K562 (cell line): ENCODE results near the gene MSANTD1. TPM values are rescaled to one million over a fixed set of nuclear protein-coding genes. Genes with fewer than 3 reads are reported as not detected.
A peak's percentile ranks its signal among the peaks of the same experiment; 100 is the strongest.

Experiments
- ARID1B ChIP-seq: fragments of 450-650 bp; IDR thresholded peaks from 2 replicates; pipeline ENCODE4 v1.6.1; 2016; ENCODE audit warnings: antibody characterized with exemption, mild to moderate bottlenecking, inconsistent platforms
- BHLHE40 ChIP-seq: IDR thresholded peaks from 2 replicates; pipeline ENCODE4 v1.6.1; 2011; ENCODE audit warnings: low read length, improper control_type of control experiment
- FOSL1 ChIP-seq: fragments of 200-800 bp; sonication (Bioruptor generic); conservative IDR thresholded peaks from 2 replicates; pipeline ENCODE4 v1.6.1; 2016; ENCODE audit warnings: missing genetic modification characterization, missing compliant biosample characterization
- HOXB6 ChIP-seq: fragments of 250-450 bp; sonication (Bioruptor Pico); IDR thresholded peaks from 2 replicates; pipeline ENCODE4 v1.5.1; 2022; ENCODE audit warnings: mild to moderate bottlenecking, borderline replicate concordance
- KLF6 ChIP-seq: fragments of 250-450 bp; sonication (Bioruptor Pico); IDR thresholded peaks from 2 replicates; pipeline ENCODE4 v1.4.0; 2020; ENCODE audit warnings: mild to moderate bottlenecking, moderate library complexity, borderline replicate concordance
- SMARCA4 ChIP-seq: fragments of 450-650 bp; IDR thresholded peaks from 2 replicates; pipeline ENCODE4 v1.6.1; 2016
- TEAD4 ChIP-seq, 2 experiments: sonication (generic) in 1 of 2; formaldehyde crosslinking in 1 of 2; IDR thresholded peaks; 2 replicates each; pipeline versions ENCODE4 v1.6.1 to v1.8.0; 2012 to 2022; ENCODE audit warnings: borderline replicate concordance in 1 of 2, inconsistent platforms in 1 of 2, low read length in 1 of 2, mild to moderate bottlenecking in 1 of 2, missing genetic modification reagents in 1 of 2
- ZNF778 ChIP-seq: fragments of 450-650 bp; formaldehyde crosslinking; IDR thresholded peaks from 2 replicates; pipeline ENCODE4 v1.4.0; 2020; ENCODE audit warnings: mild to moderate bottlenecking, moderate library complexity
- polyA plus RNA-seq, 8 experiments: library from polyadenylated mRNA; depleted of rRNA in 4 of 8; stranded (reverse) in 5 of 8; unstranded in 3 of 8; fragments of >200 nt; fragmentation: Nextera tagmentation in 2 of 8; fragmentation: Illumina TruSeq in 1 of 8; extraction: Ambion mirVana in 2 of 8; extraction: Trizol in 1 of 8; gene quantifications; 2 replicates each; pipeline versions ENCODE4 v1.2.1 to v1.2.3, GENCODE V29; 2011 to 2014; ENCODE audit warnings: inconsistent platforms in 1 of 8, missing spikeins in 1 of 8
- total RNA-seq, 7 experiments: library from RNA; depleted of rRNA in 6 of 7; stranded (reverse); fragments of >200 nt in 6 of 7; fragmentation: Illumina TruSeq in 2 of 7; extraction: Trizol in 2 of 7; gene quantifications; 2 replicates each; pipeline versions ENCODE4 v1.2.1 to v1.2.3, GENCODE V29; 2011 to 2021; ENCODE audit warnings: low replicate concordance in 1 of 7
- TF ChIP-seq, protein P1 (sequence below), 2 experiments: fragments of 450-650 bp; formaldehyde crosslinking in 1 of 2; IDR thresholded peaks; 2 replicates each; pipeline versions ENCODE4 v1.4.0 to v1.6.1; 2014 to 2020; ENCODE audit warnings: mild to moderate bottlenecking in 2 of 2, borderline replicate concordance in 1 of 2, low read depth in 1 of 2
- TF ChIP-seq, protein P2 (sequence below): sonication (generic); formaldehyde crosslinking; IDR thresholded peaks from 2 replicates; pipeline ENCODE4 v1.8.1; 2023; ENCODE audit warnings: mild to moderate bottlenecking, missing genetic modification reagents
- TF ChIP-seq, protein P3 (sequence below): IDR thresholded peaks from 3 replicates; pipeline ENCODE4 v1.6.1; 2011; ENCODE audit warnings: borderline replicate concordance, mild to moderate bottlenecking; ENCODE audit not compliant: insufficient read length, insufficient read depth
- TF ChIP-seq, protein P4 (sequence below): IDR thresholded peaks from 2 replicates; pipeline ENCODE4 v1.6.1; 2011; ENCODE audit warnings: borderline replicate concordance, low read depth, mild to moderate bottlenecking, moderate library complexity, low read length; ENCODE audit not compliant: insufficient read depth, poor library complexity, severe bottlenecking

Gene MSANTD1
- total and polyA plus RNA-seq, 9 of the 15 experiments (the other 6 are each of a cell fraction or from before 2014, with no cell fraction given), result 0.04 to 0.09 (median 0.07) TPM; not detected in 6

DNA sequence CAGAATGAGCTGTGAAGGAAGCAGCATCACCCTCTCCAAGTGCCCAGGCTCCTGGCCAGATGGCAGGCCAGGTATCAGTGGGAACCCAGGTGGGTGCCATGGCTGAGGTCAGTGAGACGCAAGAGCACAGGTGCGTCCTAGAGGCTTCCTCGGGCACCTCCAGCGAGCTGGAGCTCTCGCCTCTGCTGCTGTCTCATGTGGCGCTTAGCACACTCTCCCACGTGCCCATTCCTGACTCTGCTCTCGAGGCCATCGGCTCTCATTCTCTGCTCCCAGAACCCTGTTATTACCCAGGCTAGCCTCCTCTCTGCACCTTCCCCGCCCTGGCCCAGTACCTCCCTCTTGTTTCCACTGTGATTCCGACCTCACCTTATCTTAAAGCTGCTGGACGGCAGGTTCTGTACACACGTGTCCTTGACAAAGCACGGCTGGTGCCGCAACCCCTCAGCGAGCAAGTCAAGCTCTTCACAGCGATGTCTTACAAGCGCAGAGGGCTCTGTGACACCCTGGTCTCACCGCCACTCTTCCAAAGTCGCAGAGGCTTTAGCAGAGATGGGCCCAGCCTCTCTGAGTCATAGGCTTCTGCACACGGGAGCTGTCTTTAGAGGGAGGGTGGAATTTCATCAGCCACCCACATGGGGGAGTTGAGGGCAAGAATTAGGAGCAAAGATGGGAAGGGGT lies 15.4 kb upstream of the MSANTD1 start (continued):
- TF ChIP-seq TEAD4 (IDR thresholded peaks at IDR 0.05; ENCODE audit: low read length) (no peak), TEAD4 (CRISPR knock-in tag; IDR thresholded peaks at IDR 0.05; ENCODE audit: borderline replicate concordance) (no peak), ARID1B (0 out of 2 replicates have a peak, but pooled peaks have one; percentile 11), HOXB6 (no peak), KLF6 (CRISPR knock-in tag) (no peak), SMARCA4 (0 out of 2 replicates have a peak, but pooled peaks have one; percentile 25), FOSL1 (tag) (peak; percentile 57), BHLHE40 (0 out of 2 replicates have a peak, but pooled peaks have one; percentile 11), ZNF778 (CRISPR knock-in tag) (no peak)
- TF ChIP-seq, protein P1, sequence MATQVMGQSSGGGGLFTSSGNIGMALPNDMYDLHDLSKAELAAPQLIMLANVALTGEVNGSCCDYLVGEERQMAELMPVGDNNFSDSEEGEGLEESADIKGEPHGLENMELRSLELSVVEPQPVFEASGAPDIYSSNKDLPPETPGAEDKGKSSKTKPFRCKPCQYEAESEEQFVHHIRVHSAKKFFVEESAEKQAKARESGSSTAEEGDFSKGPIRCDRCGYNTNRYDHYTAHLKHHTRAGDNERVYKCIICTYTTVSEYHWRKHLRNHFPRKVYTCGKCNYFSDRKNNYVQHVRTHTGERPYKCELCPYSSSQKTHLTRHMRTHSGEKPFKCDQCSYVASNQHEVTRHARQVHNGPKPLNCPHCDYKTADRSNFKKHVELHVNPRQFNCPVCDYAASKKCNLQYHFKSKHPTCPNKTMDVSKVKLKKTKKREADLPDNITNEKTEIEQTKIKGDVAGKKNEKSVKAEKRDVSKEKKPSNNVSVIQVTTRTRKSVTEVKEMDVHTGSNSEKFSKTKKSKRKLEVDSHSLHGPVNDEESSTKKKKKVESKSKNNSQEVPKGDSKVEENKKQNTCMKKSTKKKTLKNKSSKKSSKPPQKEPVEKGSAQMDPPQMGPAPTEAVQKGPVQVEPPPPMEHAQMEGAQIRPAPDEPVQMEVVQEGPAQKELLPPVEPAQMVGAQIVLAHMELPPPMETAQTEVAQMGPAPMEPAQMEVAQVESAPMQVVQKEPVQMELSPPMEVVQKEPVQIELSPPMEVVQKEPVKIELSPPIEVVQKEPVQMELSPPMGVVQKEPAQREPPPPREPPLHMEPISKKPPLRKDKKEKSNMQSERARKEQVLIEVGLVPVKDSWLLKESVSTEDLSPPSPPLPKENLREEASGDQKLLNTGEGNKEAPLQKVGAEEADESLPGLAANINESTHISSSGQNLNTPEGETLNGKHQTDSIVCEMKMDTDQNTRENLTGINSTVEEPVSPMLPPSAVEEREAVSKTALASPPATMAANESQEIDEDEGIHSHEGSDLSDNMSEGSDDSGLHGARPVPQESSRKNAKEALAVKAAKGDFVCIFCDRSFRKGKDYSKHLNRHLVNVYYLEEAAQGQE (IDR thresholded peaks at IDR 0.05; ENCODE audit: borderline replicate concordance), result 0 out of 2 replicates have a peak, but pooled peaks have one; percentile 10
- TF ChIP-seq, protein P1 (CRISPR knock-in tag; IDR thresholded peaks at IDR 0.05; ENCODE audit: low read depth), result no peak
- TF ChIP-seq, protein P2, sequence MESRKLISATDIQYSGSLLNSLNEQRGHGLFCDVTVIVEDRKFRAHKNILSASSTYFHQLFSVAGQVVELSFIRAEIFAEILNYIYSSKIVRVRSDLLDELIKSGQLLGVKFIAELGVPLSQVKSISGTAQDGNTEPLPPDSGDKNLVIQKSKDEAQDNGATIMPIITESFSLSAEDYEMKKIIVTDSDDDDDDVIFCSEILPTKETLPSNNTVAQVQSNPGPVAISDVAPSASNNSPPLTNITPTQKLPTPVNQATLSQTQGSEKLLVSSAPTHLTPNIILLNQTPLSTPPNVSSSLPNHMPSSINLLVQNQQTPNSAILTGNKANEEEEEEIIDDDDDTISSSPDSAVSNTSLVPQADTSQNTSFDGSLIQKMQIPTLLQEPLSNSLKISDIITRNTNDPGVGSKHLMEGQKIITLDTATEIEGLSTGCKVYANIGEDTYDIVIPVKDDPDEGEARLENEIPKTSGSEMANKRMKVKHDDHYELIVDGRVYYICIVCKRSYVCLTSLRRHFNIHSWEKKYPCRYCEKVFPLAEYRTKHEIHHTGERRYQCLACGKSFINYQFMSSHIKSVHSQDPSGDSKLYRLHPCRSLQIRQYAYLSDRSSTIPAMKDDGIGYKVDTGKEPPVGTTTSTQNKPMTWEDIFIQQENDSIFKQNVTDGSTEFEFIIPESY, result peak; percentile 86
- TF ChIP-seq, protein P3, sequence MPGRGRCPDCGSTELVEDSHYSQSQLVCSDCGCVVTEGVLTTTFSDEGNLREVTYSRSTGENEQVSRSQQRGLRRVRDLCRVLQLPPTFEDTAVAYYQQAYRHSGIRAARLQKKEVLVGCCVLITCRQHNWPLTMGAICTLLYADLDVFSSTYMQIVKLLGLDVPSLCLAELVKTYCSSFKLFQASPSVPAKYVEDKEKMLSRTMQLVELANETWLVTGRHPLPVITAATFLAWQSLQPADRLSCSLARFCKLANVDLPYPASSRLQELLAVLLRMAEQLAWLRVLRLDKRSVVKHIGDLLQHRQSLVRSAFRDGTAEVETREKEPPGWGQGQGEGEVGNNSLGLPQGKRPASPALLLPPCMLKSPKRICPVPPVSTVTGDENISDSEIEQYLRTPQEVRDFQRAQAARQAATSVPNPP, result no peak
- TF ChIP-seq, protein P4, sequence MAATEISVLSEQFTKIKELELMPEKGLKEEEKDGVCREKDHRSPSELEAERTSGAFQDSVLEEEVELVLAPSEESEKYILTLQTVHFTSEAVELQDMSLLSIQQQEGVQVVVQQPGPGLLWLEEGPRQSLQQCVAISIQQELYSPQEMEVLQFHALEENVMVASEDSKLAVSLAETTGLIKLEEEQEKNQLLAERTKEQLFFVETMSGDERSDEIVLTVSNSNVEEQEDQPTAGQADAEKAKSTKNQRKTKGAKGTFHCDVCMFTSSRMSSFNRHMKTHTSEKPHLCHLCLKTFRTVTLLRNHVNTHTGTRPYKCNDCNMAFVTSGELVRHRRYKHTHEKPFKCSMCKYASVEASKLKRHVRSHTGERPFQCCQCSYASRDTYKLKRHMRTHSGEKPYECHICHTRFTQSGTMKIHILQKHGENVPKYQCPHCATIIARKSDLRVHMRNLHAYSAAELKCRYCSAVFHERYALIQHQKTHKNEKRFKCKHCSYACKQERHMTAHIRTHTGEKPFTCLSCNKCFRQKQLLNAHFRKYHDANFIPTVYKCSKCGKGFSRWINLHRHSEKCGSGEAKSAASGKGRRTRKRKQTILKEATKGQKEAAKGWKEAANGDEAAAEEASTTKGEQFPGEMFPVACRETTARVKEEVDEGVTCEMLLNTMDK, result no peak
